Measurements from ENCODE around the gene ZFP91. TPM values are rescaled to one million over a fixed set of nuclear protein-coding genes. Genes with fewer than 3 reads are reported as not detected.

Gene ZFP91
- total RNA-seq, 1 experiment from 2014 or later: 80.4 TPM

DNA sequence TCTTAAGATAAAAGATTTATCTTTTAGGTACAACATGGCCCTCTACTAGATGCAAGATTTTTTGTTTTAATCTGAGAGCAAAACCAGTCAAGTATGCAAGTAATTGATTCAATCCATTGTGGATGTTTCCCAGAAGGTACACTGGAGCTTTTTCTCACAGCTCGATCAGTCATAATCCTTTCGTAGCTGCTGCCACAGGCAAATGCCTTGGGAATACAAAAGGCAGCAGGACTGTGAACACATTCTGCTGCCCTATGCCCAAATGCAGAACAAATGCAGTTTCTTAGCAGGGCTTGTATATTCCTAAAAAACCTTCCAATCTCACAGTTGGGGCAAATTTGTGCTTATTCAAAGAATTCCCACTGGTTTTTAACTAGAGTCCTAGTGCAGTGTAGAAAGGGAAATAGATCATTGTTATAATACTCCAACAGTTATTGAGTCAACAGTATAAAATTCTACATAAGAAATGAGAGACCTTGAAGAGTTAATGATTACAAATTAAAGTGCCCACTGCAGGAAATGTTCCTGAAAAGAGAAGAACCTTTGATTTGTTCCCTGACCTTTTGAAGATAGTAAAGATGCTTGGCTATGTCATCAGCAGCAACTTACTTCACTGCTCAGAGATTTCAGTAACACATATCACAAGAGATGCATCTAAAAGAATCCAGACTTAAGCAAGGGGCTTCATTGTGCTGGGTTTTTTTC is 17.3 kb upstream of the ZFP91 start:
- in situ Hi-C loops (cut with HindIII; ENCODE audit: low pct_unique_long_range_greater_than_20kb, low sequenced_read_pairs): no loop called here

DNA sequence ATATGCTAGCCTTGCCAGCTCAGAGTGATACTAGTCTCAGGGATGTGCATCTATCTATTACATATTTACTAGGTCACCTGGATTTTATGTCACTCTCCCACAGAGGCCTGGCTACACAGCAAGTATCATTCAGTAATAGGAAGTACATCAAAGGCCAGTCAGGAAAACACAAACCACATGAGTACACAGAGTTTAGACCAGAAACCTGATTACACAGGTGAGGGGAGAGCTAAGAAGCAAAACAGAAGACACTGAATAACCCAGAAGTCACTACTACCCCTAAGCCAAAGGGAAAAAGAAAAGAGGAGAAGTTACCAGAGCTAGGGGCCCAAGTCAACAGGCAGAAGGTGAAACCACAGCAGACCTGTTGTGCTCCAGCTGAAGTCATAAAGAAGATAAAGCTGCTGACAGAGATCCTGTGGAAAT is 16.5 kb upstream of the ZFP91 start:
- no peak overlapping the region for H3K4me3 ChIP-seq (ENCODE audit: low read depth in 2 of 2, low read length in 2 of 2)
- ATAC-seq (no peak), DNase-seq (ENCODE audit: low read depth, low spot score) (no peak)
- H3K36me3 ChIP-seq (ENCODE audit: control insufficient read depth, insufficient read depth, low read length): no peaks in the 10 kb centered on the region
- no peak overlapping the region for H3K27ac ChIP-seq (ENCODE audit: low read length)
- no peaks in the 10 kb centered on the region for H3K4me1 ChIP-seq (ENCODE audit: control insufficient read depth, insufficient read depth, low read length)
- in situ Hi-C loops (cut with HindIII; ENCODE audit: low pct_unique_long_range_greater_than_20kb, low sequenced_read_pairs): no loop called here
- intact Hi-C loops (cut with micrococcal nuclease; ENCODE audit: unreplicated experiment): no loop called here
- ChIA-PET POLR2A (no interaction called here), CTCF (no interaction called here)
- BruUV-seq (replicated peaks): no TSS peak
- no peaks in the 10 kb centered on the region for H3K27me3 ChIP-seq (ENCODE audit: control insufficient read depth, insufficient read depth, low read length)
- H3K9me3 ChIP-seq (ENCODE audit: control insufficient read depth, insufficient read depth, low read depth, low read length): no peaks in the 10 kb centered on the region
- TF ChIP-seq TCF7L2 (IDR thresholded peaks at IDR 0.05; ENCODE audit: low read depth, low read length) (no peak), POLR2AphosphoS5 (IDR thresholded peaks at IDR 0.05; ENCODE audit: low read depth, low read length) (no peak), SIN3A (IDR thresholded peaks at IDR 0.05; ENCODE audit: borderline replicate concordance, insufficient read depth, low read depth, low read length) (no peak)
- TF ChIP-seq, protein P1, sequence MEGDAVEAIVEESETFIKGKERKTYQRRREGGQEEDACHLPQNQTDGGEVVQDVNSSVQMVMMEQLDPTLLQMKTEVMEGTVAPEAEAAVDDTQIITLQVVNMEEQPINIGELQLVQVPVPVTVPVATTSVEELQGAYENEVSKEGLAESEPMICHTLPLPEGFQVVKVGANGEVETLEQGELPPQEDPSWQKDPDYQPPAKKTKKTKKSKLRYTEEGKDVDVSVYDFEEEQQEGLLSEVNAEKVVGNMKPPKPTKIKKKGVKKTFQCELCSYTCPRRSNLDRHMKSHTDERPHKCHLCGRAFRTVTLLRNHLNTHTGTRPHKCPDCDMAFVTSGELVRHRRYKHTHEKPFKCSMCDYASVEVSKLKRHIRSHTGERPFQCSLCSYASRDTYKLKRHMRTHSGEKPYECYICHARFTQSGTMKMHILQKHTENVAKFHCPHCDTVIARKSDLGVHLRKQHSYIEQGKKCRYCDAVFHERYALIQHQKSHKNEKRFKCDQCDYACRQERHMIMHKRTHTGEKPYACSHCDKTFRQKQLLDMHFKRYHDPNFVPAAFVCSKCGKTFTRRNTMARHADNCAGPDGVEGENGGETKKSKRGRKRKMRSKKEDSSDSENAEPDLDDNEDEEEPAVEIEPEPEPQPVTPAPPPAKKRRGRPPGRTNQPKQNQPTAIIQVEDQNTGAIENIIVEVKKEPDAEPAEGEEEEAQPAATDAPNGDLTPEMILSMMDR (IDR thresholded peaks at IDR 0.05): no peak
- TF ChIP-seq, protein P2, sequence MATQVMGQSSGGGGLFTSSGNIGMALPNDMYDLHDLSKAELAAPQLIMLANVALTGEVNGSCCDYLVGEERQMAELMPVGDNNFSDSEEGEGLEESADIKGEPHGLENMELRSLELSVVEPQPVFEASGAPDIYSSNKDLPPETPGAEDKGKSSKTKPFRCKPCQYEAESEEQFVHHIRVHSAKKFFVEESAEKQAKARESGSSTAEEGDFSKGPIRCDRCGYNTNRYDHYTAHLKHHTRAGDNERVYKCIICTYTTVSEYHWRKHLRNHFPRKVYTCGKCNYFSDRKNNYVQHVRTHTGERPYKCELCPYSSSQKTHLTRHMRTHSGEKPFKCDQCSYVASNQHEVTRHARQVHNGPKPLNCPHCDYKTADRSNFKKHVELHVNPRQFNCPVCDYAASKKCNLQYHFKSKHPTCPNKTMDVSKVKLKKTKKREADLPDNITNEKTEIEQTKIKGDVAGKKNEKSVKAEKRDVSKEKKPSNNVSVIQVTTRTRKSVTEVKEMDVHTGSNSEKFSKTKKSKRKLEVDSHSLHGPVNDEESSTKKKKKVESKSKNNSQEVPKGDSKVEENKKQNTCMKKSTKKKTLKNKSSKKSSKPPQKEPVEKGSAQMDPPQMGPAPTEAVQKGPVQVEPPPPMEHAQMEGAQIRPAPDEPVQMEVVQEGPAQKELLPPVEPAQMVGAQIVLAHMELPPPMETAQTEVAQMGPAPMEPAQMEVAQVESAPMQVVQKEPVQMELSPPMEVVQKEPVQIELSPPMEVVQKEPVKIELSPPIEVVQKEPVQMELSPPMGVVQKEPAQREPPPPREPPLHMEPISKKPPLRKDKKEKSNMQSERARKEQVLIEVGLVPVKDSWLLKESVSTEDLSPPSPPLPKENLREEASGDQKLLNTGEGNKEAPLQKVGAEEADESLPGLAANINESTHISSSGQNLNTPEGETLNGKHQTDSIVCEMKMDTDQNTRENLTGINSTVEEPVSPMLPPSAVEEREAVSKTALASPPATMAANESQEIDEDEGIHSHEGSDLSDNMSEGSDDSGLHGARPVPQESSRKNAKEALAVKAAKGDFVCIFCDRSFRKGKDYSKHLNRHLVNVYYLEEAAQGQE (IDR thresholded peaks at IDR 0.05; ENCODE audit: insufficient read depth in 1 of 2, low read depth in 2 of 2, low read length in 1 of 2): no peak

More for the DNA sequence above, 17.3 kb upstream of the ZFP91 start:
- BruUV-seq (replicated peaks): no TSS peak
- no peak overlapping the region for H3K4me3 ChIP-seq (ENCODE audit: low read depth in 2 of 2, low read length in 2 of 2)
- CTCF ChIA-PET: no interaction called here
- H3K36me3 ChIP-seq (ENCODE audit: control insufficient read depth, insufficient read depth, low read length): no peaks in the 10 kb centered on the region
- no peaks in the 10 kb centered on the region for H3K4me1 ChIP-seq (ENCODE audit: control insufficient read depth, insufficient read depth, low read length)
- no peaks in the 10 kb centered on the region for H3K27me3 ChIP-seq (ENCODE audit: control insufficient read depth, insufficient read depth, low read length)
- no peak overlapping the region for H3K27ac ChIP-seq (ENCODE audit: low read length)
- H3K9me3 ChIP-seq (ENCODE audit: control insufficient read depth, insufficient read depth, low read depth, low read length): no peaks in the 10 kb centered on the region
- DNase-seq (ENCODE audit: low read depth, low spot score) (no peak), ATAC-seq (no peak)
- TF ChIP-seq, protein P2 (IDR thresholded peaks at IDR 0.05; ENCODE audit: insufficient read depth in 1 of 2, low read depth in 2 of 2, low read length in 1 of 2): no peak
- TF ChIP-seq SIN3A (IDR thresholded peaks at IDR 0.05; ENCODE audit: borderline replicate concordance, insufficient read depth, low read depth, low read length) (no peak), POLR2AphosphoS5 (IDR thresholded peaks at IDR 0.05; ENCODE audit: low read depth, low read length) (no peak), TCF7L2 (IDR thresholded peaks at IDR 0.05; ENCODE audit: low read depth, low read length) (no peak)
- TF ChIP-seq, protein P1 (IDR thresholded peaks at IDR 0.05): no peak
- POLR2A ChIA-PET: no interaction called here
- intact Hi-C loops (cut with micrococcal nuclease; ENCODE audit: unreplicated experiment): no loop called here

Data from Panc1 (cell line).